Midbrain (tissue), 1 donor: ENCODE measurements around the gene TAMM41.
"Not testable (repeated sequence)": the region's sequence is repeated elsewhere in the genome, so short reads cannot be mapped to it uniquely, and the experiment has no call there.

Experiments used
- DNase-seq: peaks from one replicate; lab custom pipeline; 2025; lab: John Stamatoyannopoulos, UW

The TAMM41 gene

DNA sequence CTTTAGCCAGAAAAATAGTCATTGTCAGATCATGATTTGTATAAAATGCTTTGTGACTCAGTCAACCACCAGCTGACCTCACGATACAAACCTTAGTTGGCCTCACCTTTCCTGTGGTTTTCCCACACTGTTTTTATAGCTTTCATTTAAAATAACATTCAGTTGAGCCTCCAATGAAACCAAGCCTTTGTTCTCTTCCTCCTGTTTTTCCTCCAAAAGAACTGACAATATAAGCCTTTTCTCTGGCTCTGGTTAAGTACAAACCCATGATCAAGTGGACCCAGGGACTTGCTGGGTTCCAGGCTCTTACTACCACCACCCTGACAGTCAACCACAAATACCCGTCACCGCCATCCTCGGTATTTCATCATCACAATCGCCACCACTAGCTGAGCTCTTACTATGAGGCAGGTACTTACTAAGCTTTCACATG lies 81.7 kb downstream of the TAMM41 start:
- no peak for DNase-seq

DNA sequence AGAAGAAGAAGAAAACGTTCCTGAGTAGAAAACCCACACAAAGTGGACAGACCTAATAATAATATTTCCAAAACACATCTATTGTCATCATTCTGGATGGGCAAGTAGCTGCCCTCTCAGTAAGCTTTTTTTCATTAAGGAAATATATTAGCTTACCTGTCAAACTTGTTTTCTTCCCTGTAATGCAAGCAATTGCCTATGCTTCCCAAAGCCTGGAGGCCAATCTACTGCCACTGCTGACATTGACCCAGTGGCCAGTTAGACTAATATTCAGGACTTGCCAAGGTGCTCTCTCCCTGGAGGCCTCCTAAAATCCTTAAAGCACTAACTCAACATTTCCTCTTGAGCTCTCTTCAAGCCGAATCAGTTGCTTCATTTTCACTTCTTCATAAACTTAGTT lies 86.7 kb downstream of the TAMM41 start:
- no peak for DNase-seq

DNA sequence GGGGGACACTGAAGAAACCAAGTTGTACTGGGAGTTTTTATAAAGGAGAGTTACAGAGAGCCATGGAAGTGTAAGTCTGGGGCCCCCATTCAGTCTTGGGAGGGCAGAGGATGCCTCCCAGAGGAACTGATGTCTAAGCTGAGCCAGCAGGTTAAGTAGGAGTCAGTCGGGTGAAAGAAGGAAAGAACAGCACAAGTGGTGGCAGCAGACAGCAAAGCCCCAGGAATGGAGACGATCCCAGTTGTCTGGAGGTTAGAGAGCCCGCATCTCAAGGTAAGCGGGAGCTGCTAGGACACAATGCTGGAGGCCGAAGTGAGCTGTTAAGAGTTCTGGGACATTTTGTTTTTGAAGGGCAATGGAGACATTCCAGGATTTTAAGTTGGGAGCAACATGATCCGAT lies 88.8 kb downstream of the TAMM41 start:
- no peak for DNase-seq

DNA sequence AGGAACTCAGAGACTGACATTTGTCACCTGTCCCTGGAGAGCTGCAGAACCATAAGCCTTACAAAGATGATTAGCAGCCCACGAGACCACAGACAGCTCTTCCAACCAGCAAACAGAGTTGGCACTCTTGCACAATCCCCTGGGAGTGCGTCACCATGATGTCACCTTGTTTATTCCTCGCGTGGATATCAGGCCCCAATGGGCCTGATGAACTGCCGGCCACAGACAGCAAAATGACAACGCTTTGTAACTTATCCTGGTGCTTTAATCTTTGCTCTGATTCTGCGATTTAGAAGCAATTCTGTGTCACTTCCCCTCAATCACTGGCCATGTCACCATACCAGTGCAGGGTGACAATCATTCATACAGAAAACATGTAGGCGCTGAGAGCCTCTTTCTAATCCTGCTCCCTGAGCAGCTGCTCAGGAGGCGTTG lies 89.2 kb downstream of the TAMM41 start:
- DNase-seq: no peak

DNA sequence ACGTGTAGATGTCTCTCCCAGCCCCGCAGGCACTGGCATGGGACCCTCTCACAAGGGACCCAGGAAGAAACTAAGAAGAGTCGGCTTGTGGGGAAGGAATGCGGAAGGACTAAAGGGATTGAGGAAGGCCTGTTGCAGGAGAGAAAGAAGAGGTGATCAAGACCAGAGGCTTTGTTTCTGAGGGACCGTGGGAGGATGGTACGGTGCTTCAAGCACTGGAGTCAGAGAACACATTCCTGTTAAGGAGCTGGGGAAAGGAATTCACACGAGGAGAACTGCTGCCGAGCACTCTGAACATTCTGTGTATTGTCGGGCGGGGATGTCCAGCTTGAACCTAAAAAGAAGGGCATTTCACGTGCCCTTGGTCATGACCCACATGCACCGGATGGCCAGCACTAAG lies 91.4 kb downstream of the TAMM41 start:
- DNase-seq: no peak

DNA sequence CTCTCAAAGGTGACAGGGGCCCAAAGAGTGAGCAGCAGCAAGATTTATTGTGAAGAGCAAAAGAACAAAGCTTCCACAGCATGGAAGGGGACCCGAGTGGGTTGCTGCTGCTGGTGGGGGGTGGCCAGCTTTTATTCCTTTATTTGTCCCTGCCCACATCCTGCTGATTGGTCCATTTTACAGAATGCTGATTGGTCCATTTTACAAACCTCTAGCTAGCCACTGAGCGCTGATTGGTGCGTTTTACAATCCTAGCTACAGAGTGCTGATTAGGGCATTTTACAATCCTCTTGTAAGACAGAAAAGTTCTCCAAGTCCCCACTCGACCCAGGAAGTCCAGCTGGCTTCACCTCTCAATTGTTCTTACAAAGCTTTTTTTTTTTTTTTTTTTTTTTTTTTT lies 94.4 kb downstream of the TAMM41 start:
- not testable (repeated sequence) for DNase-seq

DNA sequence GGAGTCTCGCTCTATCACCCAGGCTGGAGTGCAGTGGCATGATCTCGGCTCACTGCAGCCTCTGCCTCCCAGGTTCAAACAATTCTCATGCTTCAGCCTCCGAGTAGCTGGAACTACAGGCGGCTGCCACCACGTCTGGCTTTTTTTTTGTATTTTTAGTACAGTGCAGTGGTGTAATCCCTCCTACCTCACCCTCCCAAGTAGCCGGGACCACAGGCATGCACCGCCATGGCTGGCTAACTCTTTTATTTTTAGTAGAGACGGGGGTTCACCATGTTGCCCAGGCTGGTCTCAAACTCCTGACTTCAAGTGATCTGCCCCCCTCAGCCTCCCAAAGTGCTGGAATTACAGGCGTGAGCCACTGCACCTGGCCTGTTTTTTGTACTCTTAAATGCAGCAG lies 98.4 kb downstream of the TAMM41 start:
- not testable (repeated sequence) for DNase-seq
